OCI-LY1 (cell line): ENCODE results near the gene RBP3.

Source experiments
- H2AFZ ChIP-seq: fragments of 200-600 bp; sonication (generic), shearing (Covaris generic); 2 replicates; pipeline ENCODE4 v1.6.0; 2014; ENCODE audit warnings: antibody characterized with exemption, mild to moderate bottlenecking, low read length
- H3F3A ChIP-seq: fragments of 200-600 bp; sonication (generic), shearing (Covaris generic); 2 replicates; pipeline ENCODE4 v1.6.0; 2014; ENCODE audit warnings: mild to moderate bottlenecking, antibody characterized with exemption, low read length, moderate library complexity; ENCODE audit not compliant: insufficient read depth
- H3K27ac ChIP-seq: fragments of 200-600 bp; sonication (generic); 2 replicates; pipeline ENCODE4 v1.5.1; 2014; ENCODE audit warnings: low read length, mixed run types, mild to moderate bottlenecking, low read depth; ENCODE audit not compliant: poor library complexity, severe bottlenecking
- H3K27me3 ChIP-seq: fragments of 200-600 bp; sonication (generic); 2 replicates; pipeline ENCODE4 v1.6.0; 2014; ENCODE audit warnings: antibody characterized with exemption, mild to moderate bottlenecking, low read length, moderate library complexity; ENCODE audit not compliant: insufficient read depth
- H3K36me3 ChIP-seq: fragments of 200-600 bp; sonication (generic); 2 replicates; pipeline ENCODE4 v1.6.1; 2014; ENCODE audit warnings: mild to moderate bottlenecking, antibody characterized with exemption, low read length, moderate library complexity, mixed read lengths; ENCODE audit not compliant: insufficient read depth
- H3K4me1 ChIP-seq: fragments of 200-600 bp; sonication (generic); 2 replicates; pipeline ENCODE4 v1.5.1; 2014; ENCODE audit warnings: mild to moderate bottlenecking, low read length, moderate library complexity; ENCODE audit not compliant: insufficient read depth, severe bottlenecking
- H3K4me2 ChIP-seq: fragments of 200-600 bp; sonication (generic), shearing (Covaris generic); 2 replicates; pipeline ENCODE4 v1.6.1; 2014; ENCODE audit warnings: low read length
- H3K4me3 ChIP-seq: fragments of 200-600 bp; sonication (generic); 2 replicates; pipeline ENCODE4 v1.5.1; 2014; ENCODE audit warnings: low read length, low read depth, mild to moderate bottlenecking, mixed read lengths; ENCODE audit not compliant: poor library complexity, severe bottlenecking
- H3K79me2 ChIP-seq: fragments of 200-600 bp; shearing (Covaris generic); 2 replicates; pipeline ENCODE4 v1.6.1; 2016; ENCODE audit warnings: mixed run types, low read length, mixed read lengths; ENCODE audit not compliant: insufficient read depth
- H3K9ac ChIP-seq: fragments of 200-600 bp; sonication (generic), shearing (Covaris generic); 2 replicates; pipeline ENCODE4 v1.6.1; 2014; ENCODE audit warnings: mild to moderate bottlenecking, low read length, mixed read lengths
- H3K9me2 ChIP-seq: fragments of 200-600 bp; sonication (generic), shearing (Covaris generic); 2 replicates; pipeline ENCODE4 v1.6.1; 2014; ENCODE audit warnings: low read depth, mild to moderate bottlenecking, low read length, mixed read lengths
- H3K9me3 ChIP-seq: fragments of 200-600 bp; shearing (Covaris generic); 2 replicates; pipeline ENCODE4 v1.6.1; 2014; ENCODE audit warnings: low read length, mixed read lengths
- H4K20me1 ChIP-seq: fragments of 200-600 bp; sonication (generic), shearing (Covaris generic); 2 replicates; pipeline ENCODE4 v1.6.0; 2016; ENCODE audit warnings: mild to moderate bottlenecking, low read length; ENCODE audit not compliant: insufficient read depth
- EZH2 ChIP-seq: fragments of 200-600 bp; sonication (generic), shearing (Covaris generic); IDR thresholded peaks from 2 replicates; pipeline ENCODE4 v1.8.0; 2017; ENCODE audit warnings: borderline replicate concordance, mixed run types, mild to moderate bottlenecking, antibody characterized with exemption, low read length, moderate library complexity, mixed read lengths
- TF ChIP-seq, protein P1 (sequence below): fragments of 200-600 bp; sonication (generic), shearing (Covaris generic); IDR thresholded peaks from 2 replicates; pipeline ENCODE4 v1.5.1; 2017; ENCODE audit warnings: mild to moderate bottlenecking, antibody characterized with exemption, low read length, moderate library complexity, mixed read lengths

Gene RBP3

DNA sequence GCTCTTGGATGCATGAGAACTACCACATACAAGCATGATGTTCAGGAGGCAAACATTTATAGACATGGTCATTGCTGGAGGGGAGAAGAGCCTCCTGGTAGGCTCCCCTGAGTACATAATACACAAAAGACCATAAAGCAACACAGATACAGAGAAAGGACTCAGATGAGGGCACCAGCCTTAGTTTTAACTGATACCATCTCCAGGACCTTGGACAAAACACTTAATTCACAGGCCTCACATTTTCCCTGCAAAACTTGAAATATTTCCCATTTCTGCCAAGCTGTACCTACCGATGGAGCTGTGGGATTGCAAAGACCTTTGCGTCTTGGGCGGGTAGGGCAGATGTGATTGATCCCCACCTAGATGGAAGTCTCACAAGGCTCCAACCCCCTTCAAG is 52.6 kb downstream of the RBP3 start:
- H3F3A ChIP-seq = no peaks in the 10 kb centered on the region
- H2AFZ ChIP-seq = no peak overlapping the region
- H4K20me1 ChIP-seq = no peaks in the 10 kb centered on the region
- TF ChIP-seq, protein P1, sequence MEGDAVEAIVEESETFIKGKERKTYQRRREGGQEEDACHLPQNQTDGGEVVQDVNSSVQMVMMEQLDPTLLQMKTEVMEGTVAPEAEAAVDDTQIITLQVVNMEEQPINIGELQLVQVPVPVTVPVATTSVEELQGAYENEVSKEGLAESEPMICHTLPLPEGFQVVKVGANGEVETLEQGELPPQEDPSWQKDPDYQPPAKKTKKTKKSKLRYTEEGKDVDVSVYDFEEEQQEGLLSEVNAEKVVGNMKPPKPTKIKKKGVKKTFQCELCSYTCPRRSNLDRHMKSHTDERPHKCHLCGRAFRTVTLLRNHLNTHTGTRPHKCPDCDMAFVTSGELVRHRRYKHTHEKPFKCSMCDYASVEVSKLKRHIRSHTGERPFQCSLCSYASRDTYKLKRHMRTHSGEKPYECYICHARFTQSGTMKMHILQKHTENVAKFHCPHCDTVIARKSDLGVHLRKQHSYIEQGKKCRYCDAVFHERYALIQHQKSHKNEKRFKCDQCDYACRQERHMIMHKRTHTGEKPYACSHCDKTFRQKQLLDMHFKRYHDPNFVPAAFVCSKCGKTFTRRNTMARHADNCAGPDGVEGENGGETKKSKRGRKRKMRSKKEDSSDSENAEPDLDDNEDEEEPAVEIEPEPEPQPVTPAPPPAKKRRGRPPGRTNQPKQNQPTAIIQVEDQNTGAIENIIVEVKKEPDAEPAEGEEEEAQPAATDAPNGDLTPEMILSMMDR = no peak
- no peak for TF ChIP-seq EZH2
- H3K9ac ChIP-seq = no peak overlapping the region
- no peaks in the 10 kb centered on the region for H3K4me1 ChIP-seq
- H3K4me2 ChIP-seq = no peak overlapping the region
- H3K27ac ChIP-seq = no peak overlapping the region
- H3K79me2 ChIP-seq = no peaks in the 10 kb centered on the region
- no peaks in the 10 kb centered on the region for H3K9me3 ChIP-seq
- no peak overlapping the region for H3K4me3 ChIP-seq
- H3K36me3 ChIP-seq = no peaks in the 10 kb centered on the region
- no peaks in the 10 kb centered on the region for H3K9me2 ChIP-seq
- H3K27me3 ChIP-seq = no peaks in the 10 kb centered on the region

DNA sequence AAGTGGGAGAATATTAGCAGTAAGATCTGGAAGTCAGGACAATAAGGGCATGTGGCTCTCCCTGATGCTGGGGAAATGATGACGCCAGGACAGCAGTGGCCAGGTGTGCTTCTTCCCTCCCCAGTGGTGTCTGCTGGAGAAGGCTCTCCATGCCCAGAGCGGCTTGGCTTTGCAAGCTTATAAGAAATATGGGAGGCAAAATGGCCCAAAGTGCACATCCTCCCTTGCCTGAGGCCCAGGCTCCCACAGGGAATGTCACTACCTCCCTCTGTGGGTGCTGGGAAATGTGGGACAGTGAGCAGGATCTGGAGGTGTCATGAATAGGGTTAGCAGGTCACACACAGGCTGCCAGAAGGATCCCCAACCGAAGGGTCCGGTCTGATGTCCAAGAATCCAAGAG is 53.0 kb downstream of the RBP3 start:
- H3F3A ChIP-seq = no peaks in the 10 kb centered on the region
- H3K9me2 ChIP-seq = no peaks in the 10 kb centered on the region
- no peak overlapping the region for H3K27ac ChIP-seq
- no peaks in the 10 kb centered on the region for H3K27me3 ChIP-seq
- no peak overlapping the region for H2AFZ ChIP-seq
- no peaks in the 10 kb centered on the region for H3K9me3 ChIP-seq
- TF ChIP-seq, protein P1 = no peak
- no peak for TF ChIP-seq EZH2
- H3K4me1 ChIP-seq = no peaks in the 10 kb centered on the region
- H3K4me3 ChIP-seq = no peak overlapping the region
- H3K9ac ChIP-seq = no peak overlapping the region
- no peak overlapping the region for H3K4me2 ChIP-seq
- no peaks in the 10 kb centered on the region for H4K20me1 ChIP-seq
- H3K79me2 ChIP-seq = no peaks in the 10 kb centered on the region
- no peaks in the 10 kb centered on the region for H3K36me3 ChIP-seq

- Histone ChIP-seq H3K79me2 (no peaks in the 10 kb centered on the region), H3K9ac (no peak overlapping the region), H3K36me3 (no peaks in the 10 kb centered on the region), H3K9me3 (no peaks in the 10 kb centered on the region), H3K4me3 (no peak overlapping the region), H4K20me1 (no peaks in the 10 kb centered on the region), H2AFZ (no peak overlapping the region), H3K4me2 (no peak overlapping the region), H3F3A (no peaks in the 10 kb centered on the region), H3K27me3 (no peaks in the 10 kb centered on the region), H3K9me2 (no peaks in the 10 kb centered on the region), H3K4me1 (no peaks in the 10 kb centered on the region), H3K27ac (no peak overlapping the region)
- TF ChIP-seq, protein P1 = no peak
- no peak for TF ChIP-seq EZH2
These were observed 53.9 kb downstream of the RBP3 start for GRCh38 chr10:47401874-47402640.
